ENCODE measurements around the gene ADAM12. TPM values are rescaled to one million over a fixed set of nuclear protein-coding genes. Genes with fewer than 3 reads are reported as not detected.

Gene ADAM12
- polyA plus RNA-seq, 1 of the 3 experiments (the other 2 are of a cell fraction), result 25.0 TPM

GRCh38 chr10:126027692-126028091 is 360.6 kb downstream of the ADAM12 start (continued):
- no peak for TF ChIP-seq CHD2 (IDR thresholded peaks at IDR 0.05; ENCODE audit: low read length, partially characterized antibody)

- Histone ChIP-seq H3K79me2 (ENCODE audit: insufficient read depth) (no peaks in the 10 kb centered on the region), H3K9me3 (no peaks in the 10 kb centered on the region), H3K4me3 (ENCODE audit: low read depth in 2 of 2, low read length in 1 of 2) (no peak overlapping the region), H3K27ac (ENCODE audit: low read depth in 2 of 2, low read length in 1 of 2) (no peak overlapping the region), H3K36me3 (replicated peaks in 1 of 2; ENCODE audit: control insufficient read depth in 1 of 2, insufficient read depth in 2 of 2, low read length in 1 of 2) (peaks cover 0 to 2% of the 10 kb centered on the region in 2 experiments), H4K20me1 (ENCODE audit: insufficient read depth) (no peaks in the 10 kb centered on the region), H3K4me2 (no peak overlapping the region), H3F3A (replicated peaks; ENCODE audit: insufficient read depth) (no peaks in the 10 kb centered on the region), H3K9me2 (no peaks in the 10 kb centered on the region), H3K27me3 (ENCODE audit: insufficient read depth) (no peaks in the 10 kb centered on the region), H2AFZ (ENCODE audit: low read depth) (no peak overlapping the region), H3K4me1 (ENCODE audit: control insufficient read depth in 1 of 2, insufficient read depth in 2 of 2, low read depth in 1 of 2, low read length in 1 of 2) (no peaks in the 10 kb centered on the region), H3K9ac (no peak overlapping the region)
- ChIA-PET CTCF (interaction anchor here (0.9 kb wide), 1 partner anchor 357 kb away, joined by 3 read pairs; no protein-coding TSS in a partner anchor), POLR2A (no interaction called here)
- 94% methylated on average over 5 of the region's 5 CpGs for WGBS (ENCODE audit: low lambda C conversion rate)
- TF ChIP-seq EZH2phosphoT487 (IDR thresholded peaks at IDR 0.05; ENCODE audit: borderline replicate concordance, low read depth), result no peak
- TF ChIP-seq NRF1 (IDR thresholded peaks at IDR 0.05; ENCODE audit: low read depth, low read length), result no peak
- no peak for TF ChIP-seq GATA2 (CRISPR knock-in tag; IDR thresholded peaks at IDR 0.05)
- no peak for TF ChIP-seq JUND (IDR thresholded peaks at IDR 0.05)
- TF ChIP-seq USF2 (IDR thresholded peaks at IDR 0.05; ENCODE audit: borderline replicate concordance, low read depth, low read length), result no peak
- TF ChIP-seq FOSL2 (IDR thresholded peaks at IDR 0.05; ENCODE audit: borderline replicate concordance, low read depth), result no peak
- TF ChIP-seq RAD21 (IDR thresholded peaks at IDR 0.05; ENCODE audit: low read length), result no peak
- TF ChIP-seq ELF1 (IDR thresholded peaks at IDR 0.05), result no peak
- no peak for TF ChIP-seq SMC3 (IDR thresholded peaks at IDR 0.05; ENCODE audit: low read depth, low read length)
- no peak for TF ChIP-seq PBX3 (IDR thresholded peaks at IDR 0.05)
- TF ChIP-seq FOXJ3 (CRISPR knock-in tag; IDR thresholded peaks at IDR 0.05), result no peak
- no peak for TF ChIP-seq NFIC (IDR thresholded peaks at IDR 0.05; ENCODE audit: borderline replicate concordance)
- no peak for TF ChIP-seq MXI1 (IDR thresholded peaks at IDR 0.05; ENCODE audit: low read depth, low read length)
- no peak for TF ChIP-seq ZBTB33 (IDR thresholded peaks at IDR 0.05; ENCODE audit: borderline replicate concordance, low read depth)
- no peak for TF ChIP-seq TCF12 (IDR thresholded peaks at IDR 0.05)
- no peak for DNase-seq
These were observed 365.4 kb downstream of the ADAM12 start for GRCh38 chr10:126022841-126023240.

Data from SK-N-SH (cell line).